ENCODE results near the gene GPR183.

GPR183 gene

DNA sequence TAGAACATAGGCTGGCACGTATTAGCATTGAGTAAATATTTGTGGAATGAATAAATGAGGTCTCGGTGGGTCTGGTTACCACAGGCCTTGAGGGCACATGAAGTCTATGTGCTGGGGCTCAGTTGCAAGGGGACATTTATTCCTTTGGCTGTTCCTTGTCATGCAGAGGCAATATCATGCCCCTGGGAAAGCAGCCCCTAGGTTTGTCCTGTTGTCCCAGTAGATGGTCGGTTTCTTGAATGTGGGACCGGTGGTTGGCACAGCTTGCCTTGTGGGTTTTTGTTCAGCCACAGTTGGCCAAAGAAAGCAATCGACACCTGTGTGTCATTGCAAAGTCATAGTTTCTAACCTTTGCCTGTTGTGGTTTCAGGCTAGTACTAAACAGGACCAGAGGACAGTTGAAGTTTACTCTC is 24.7 kb upstream of the GPR183 start:
- H2AFZ ChIP-seq (ENCODE audit: low read depth, low read length, severe bottlenecking): no peak overlapping the region
- H3K4me3 ChIP-seq (ENCODE audit: insufficient read depth, low read length, poor library complexity, severe bottlenecking): no peak overlapping the region
- H3K27me3 ChIP-seq (ENCODE audit: low read length): no peaks in the 10 kb centered on the region
- no peaks in the 10 kb centered on the region for H4K20me1 ChIP-seq (ENCODE audit: low read depth, low read length)
- no peak overlapping the region for H3K27ac ChIP-seq (ENCODE audit: low read depth, low read length)
- no peaks in the 10 kb centered on the region for H3F3A ChIP-seq (ENCODE audit: insufficient read depth)
- H3K9me3 ChIP-seq (ENCODE audit: insufficient read depth, low read length): no peaks in the 10 kb centered on the region
- H3K9ac ChIP-seq (ENCODE audit: low read length): no peak overlapping the region
- TF ChIP-seq EZH2phosphoT487 (conservative IDR thresholded peaks at IDR 0.05; ENCODE audit: low read length): no peak
- TF ChIP-seq, protein P1, sequence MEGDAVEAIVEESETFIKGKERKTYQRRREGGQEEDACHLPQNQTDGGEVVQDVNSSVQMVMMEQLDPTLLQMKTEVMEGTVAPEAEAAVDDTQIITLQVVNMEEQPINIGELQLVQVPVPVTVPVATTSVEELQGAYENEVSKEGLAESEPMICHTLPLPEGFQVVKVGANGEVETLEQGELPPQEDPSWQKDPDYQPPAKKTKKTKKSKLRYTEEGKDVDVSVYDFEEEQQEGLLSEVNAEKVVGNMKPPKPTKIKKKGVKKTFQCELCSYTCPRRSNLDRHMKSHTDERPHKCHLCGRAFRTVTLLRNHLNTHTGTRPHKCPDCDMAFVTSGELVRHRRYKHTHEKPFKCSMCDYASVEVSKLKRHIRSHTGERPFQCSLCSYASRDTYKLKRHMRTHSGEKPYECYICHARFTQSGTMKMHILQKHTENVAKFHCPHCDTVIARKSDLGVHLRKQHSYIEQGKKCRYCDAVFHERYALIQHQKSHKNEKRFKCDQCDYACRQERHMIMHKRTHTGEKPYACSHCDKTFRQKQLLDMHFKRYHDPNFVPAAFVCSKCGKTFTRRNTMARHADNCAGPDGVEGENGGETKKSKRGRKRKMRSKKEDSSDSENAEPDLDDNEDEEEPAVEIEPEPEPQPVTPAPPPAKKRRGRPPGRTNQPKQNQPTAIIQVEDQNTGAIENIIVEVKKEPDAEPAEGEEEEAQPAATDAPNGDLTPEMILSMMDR (IDR thresholded peaks at IDR 0.05; ENCODE audit: insufficient read depth, low read length, poor library complexity, severe bottlenecking): no peak
- no peak overlapping the region for H3K4me2 ChIP-seq (ENCODE audit: low read depth, low read length, poor library complexity, severe bottlenecking)
- no peaks in the 10 kb centered on the region for H3K79me2 ChIP-seq (ENCODE audit: insufficient read depth, low read length)
- H3K36me3 ChIP-seq (ENCODE audit: low read length): peaks cover 9% of the 10 kb centered on the region; the same call in 1 of the 2 replicates
- H3K9me2 ChIP-seq (replicated peaks; ENCODE audit: insufficient read depth, low read length): no peaks in the 10 kb centered on the region

DNA sequence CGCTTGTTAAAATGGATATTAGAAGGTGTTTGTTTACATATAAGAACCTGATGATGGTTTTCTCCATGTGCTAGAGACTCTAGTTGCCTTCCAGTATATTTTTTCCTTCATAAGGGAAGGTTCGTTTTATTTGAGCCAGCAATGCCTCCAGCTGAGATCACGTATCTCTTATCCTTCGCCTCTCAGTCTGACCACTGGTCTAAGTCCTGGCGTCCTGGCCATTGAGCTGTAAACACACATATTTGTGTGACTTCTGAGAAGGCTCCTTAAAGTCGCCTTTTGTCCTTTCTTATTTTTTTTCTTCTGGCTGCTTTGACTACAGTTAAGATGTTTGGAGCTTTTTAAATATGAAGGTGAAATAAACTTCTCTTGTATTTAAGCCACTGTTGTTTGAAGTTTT is 23.7 kb upstream of the GPR183 start:
- Histone ChIP-seq H2AFZ (ENCODE audit: low read depth, low read length, severe bottlenecking) (no peak overlapping the region), H3K36me3 (ENCODE audit: low read length) (peaks cover 9% of the 10 kb centered on the region; the same call in 1 of the 2 replicates), H3K4me2 (ENCODE audit: low read depth, low read length, poor library complexity, severe bottlenecking) (no peak overlapping the region), H3K79me2 (ENCODE audit: insufficient read depth, low read length) (no peaks in the 10 kb centered on the region), H3K9ac (ENCODE audit: low read length) (no peak overlapping the region), H3K27ac (ENCODE audit: low read depth, low read length) (no peak overlapping the region), H4K20me1 (ENCODE audit: low read depth, low read length) (no peaks in the 10 kb centered on the region), H3F3A (ENCODE audit: insufficient read depth) (no peaks in the 10 kb centered on the region), H3K9me2 (replicated peaks; ENCODE audit: insufficient read depth, low read length) (no peaks in the 10 kb centered on the region), H3K4me3 (ENCODE audit: insufficient read depth, low read length, poor library complexity, severe bottlenecking) (no peak overlapping the region), H3K9me3 (ENCODE audit: insufficient read depth, low read length) (no peaks in the 10 kb centered on the region), H3K27me3 (ENCODE audit: low read length) (no peaks in the 10 kb centered on the region)
- no peak for TF ChIP-seq EZH2phosphoT487 (conservative IDR thresholded peaks at IDR 0.05; ENCODE audit: low read length)
- TF ChIP-seq, protein P1 (IDR thresholded peaks at IDR 0.05; ENCODE audit: insufficient read depth, low read length, poor library complexity, severe bottlenecking): no peak

- no peaks in the 10 kb centered on the region for H3K9me3 ChIP-seq (ENCODE audit: insufficient read depth, low read length)
- no peak overlapping the region for H2AFZ ChIP-seq (ENCODE audit: low read depth, low read length, severe bottlenecking)
- no peaks in the 10 kb centered on the region for H3K27me3 ChIP-seq (ENCODE audit: low read length)
- H4K20me1 ChIP-seq (ENCODE audit: low read depth, low read length): no peaks in the 10 kb centered on the region
- no peak overlapping the region for H3K9ac ChIP-seq (ENCODE audit: low read length)
- no peak overlapping the region for H3K27ac ChIP-seq (ENCODE audit: low read depth, low read length)
- no peaks in the 10 kb centered on the region for H3K79me2 ChIP-seq (ENCODE audit: insufficient read depth, low read length)
- no peaks in the 10 kb centered on the region for H3K9me2 ChIP-seq (replicated peaks; ENCODE audit: insufficient read depth, low read length)
- H3F3A ChIP-seq (ENCODE audit: insufficient read depth): no peaks in the 10 kb centered on the region
- H3K36me3 ChIP-seq (ENCODE audit: low read length): peaks cover 9% of the 10 kb centered on the region; the same call in 1 of the 2 replicates
- TF ChIP-seq, protein P1 (IDR thresholded peaks at IDR 0.05; ENCODE audit: insufficient read depth, low read length, poor library complexity, severe bottlenecking): no peak
- TF ChIP-seq EZH2phosphoT487 (conservative IDR thresholded peaks at IDR 0.05; ENCODE audit: low read length): no peak
- H3K4me3 ChIP-seq (ENCODE audit: insufficient read depth, low read length, poor library complexity, severe bottlenecking): no peak overlapping the region
- no peak overlapping the region for H3K4me2 ChIP-seq (ENCODE audit: low read depth, low read length, poor library complexity, severe bottlenecking)
These were observed 22.3 kb upstream of the GPR183 start for GRCh38 chr13:99329477-99329876.
